HG02623 (cell line): ENCODE results near the gene ZNF664.

Experiments used
- ATAC-seq: cut with Tn5 transposase; IDR thresholded peaks from one replicate; pipeline ENCODE4 v1.9.1; 2021; ENCODE audit warnings: moderate library complexity; ENCODE audit not compliant: unreplicated experiment

ZNF664 gene

GRCh38 chr12:124027753-124028554 lies 54.9 kb downstream of the ZNF664 start:
- ATAC-seq: no peak

GRCh38 chr12:124028555-124028925 lies 55.5 kb downstream of the ZNF664 start:
- no peak for ATAC-seq

GRCh38 chr12:124030008-124030407 lies 57.0 kb downstream of the ZNF664 start:
- ATAC-seq: no peak

GRCh38 chr12:124030510-124030909 lies 57.5 kb downstream of the ZNF664 start:
- no peak for ATAC-seq

GRCh38 chr12:124031058-124031457 lies 58.0 kb downstream of the ZNF664 start:
- ATAC-seq: no peak

GRCh38 chr12:124032265-124032886 lies 59.4 kb downstream of the ZNF664 start:
- ATAC-seq: no peak

- no peak for ATAC-seq
Measured at GRCh38 chr12:124033859-124034258, 60.8 kb downstream of the ZNF664 start.

GRCh38 chr12:124034297-124034696 lies 61.3 kb downstream of the ZNF664 start:
- no peak for ATAC-seq

- ATAC-seq: no peak
Measured at GRCh38 chr12:124035163-124035562, 62.1 kb downstream of the ZNF664 start.

GRCh38 chr12:124036171-124036598 lies 63.2 kb downstream of the ZNF664 start:
- ATAC-seq: no peak

GRCh38 chr12:124036657-124037109 lies 63.7 kb downstream of the ZNF664 start:
- ATAC-seq: no peak

- ATAC-seq: no peak
Measured at GRCh38 chr12:124037331-124037730, 64.3 kb downstream of the ZNF664 start.

- ATAC-seq: no peak
Measured at GRCh38 chr12:124039276-124039675, 66.3 kb downstream of the ZNF664 start.

- ATAC-seq: no peak
Measured at GRCh38 chr12:124040291-124040690, 67.3 kb downstream of the ZNF664 start.

GRCh38 chr12:124040737-124041136 lies 67.7 kb downstream of the ZNF664 start:
- no peak for ATAC-seq

GRCh38 chr12:124041907-124042306 lies 68.9 kb downstream of the ZNF664 start:
- no peak for ATAC-seq

GRCh38 chr12:124044021-124044420 lies 71.0 kb downstream of the ZNF664 start:
- no peak for ATAC-seq

- ATAC-seq: no peak
Measured at GRCh38 chr12:124044809-124045321, 71.8 kb downstream of the ZNF664 start.

GRCh38 chr12:124045671-124046455 lies 72.8 kb downstream of the ZNF664 start:
- no peak for ATAC-seq

GRCh38 chr12:124046456-124046740 lies 73.4 kb downstream of the ZNF664 start:
- ATAC-seq: no peak

GRCh38 chr12:124047045-124047566 lies 74.1 kb downstream of the ZNF664 start:
- ATAC-seq: no peak
